DMS53 (cell line): ENCODE results near the gene HUNK.

Source experiments
- DNase-seq: peaks from one replicate; lab custom pipeline; 2025; lab: John Stamatoyannopoulos, UW

Gene HUNK

GRCh38 chr21:31952828-31953227 is 80.0 kb downstream of the HUNK start:
- no peak for DNase-seq

GRCh38 chr21:31957631-31958030 is 84.8 kb downstream of the HUNK start:
- DNase-seq, result no peak

GRCh38 chr21:31959881-31960280 is 87.1 kb downstream of the HUNK start:
- no peak for DNase-seq

- no peak for DNase-seq
These were observed 88.2 kb downstream of the HUNK start for GRCh38 chr21:31961027-31961426.

GRCh38 chr21:31961704-31962103 is 88.9 kb downstream of the HUNK start:
- DNase-seq, result no peak

- DNase-seq, result no peak
These were observed 91.9 kb downstream of the HUNK start for GRCh38 chr21:31964692-31965091.

- peak; percentile 26 for DNase-seq
These were observed 94.5 kb downstream of the HUNK start for GRCh38 chr21:31967334-31967733.

- no peak for DNase-seq
These were observed 99.8 kb downstream of the HUNK start for GRCh38 chr21:31972622-31973021.

GRCh38 chr21:31973402-31973944 is 100.7 kb downstream of the HUNK start:
- no peak for DNase-seq

GRCh38 chr21:31974454-31974985 is 101.7 kb downstream of the HUNK start:
- DNase-seq, result no peak

GRCh38 chr21:31975491-31975890 is 102.7 kb downstream of the HUNK start:
- DNase-seq, result no peak

- no peak for DNase-seq
These were observed 105.0 kb downstream of the HUNK start for GRCh38 chr21:31977816-31978215.

- no peak for DNase-seq
These were observed 110.3 kb downstream of the HUNK start for GRCh38 chr21:31983120-31983519.

- no peak for DNase-seq
These were observed 110.7 kb downstream of the HUNK start for GRCh38 chr21:31983554-31983953.

GRCh38 chr21:31985398-31985797 is 112.6 kb downstream of the HUNK start:
- no peak for DNase-seq

GRCh38 chr21:31986035-31986856 is 113.4 kb downstream of the HUNK start:
- peak; percentile 49 for DNase-seq

- DNase-seq, result no peak
These were observed 114.9 kb downstream of the HUNK start for GRCh38 chr21:31987696-31988095.

GRCh38 chr21:31988492-31989290 is 115.9 kb downstream of the HUNK start:
- no peak for DNase-seq

GRCh38 chr21:31991356-31992331 is 118.8 kb downstream of the HUNK start:
- DNase-seq, result peak; percentile 37

- DNase-seq, result no peak
These were observed 119.6 kb downstream of the HUNK start for GRCh38 chr21:31992391-31992790.
